ENCODE data around the gene TENM3.

The TENM3 gene

DNA sequence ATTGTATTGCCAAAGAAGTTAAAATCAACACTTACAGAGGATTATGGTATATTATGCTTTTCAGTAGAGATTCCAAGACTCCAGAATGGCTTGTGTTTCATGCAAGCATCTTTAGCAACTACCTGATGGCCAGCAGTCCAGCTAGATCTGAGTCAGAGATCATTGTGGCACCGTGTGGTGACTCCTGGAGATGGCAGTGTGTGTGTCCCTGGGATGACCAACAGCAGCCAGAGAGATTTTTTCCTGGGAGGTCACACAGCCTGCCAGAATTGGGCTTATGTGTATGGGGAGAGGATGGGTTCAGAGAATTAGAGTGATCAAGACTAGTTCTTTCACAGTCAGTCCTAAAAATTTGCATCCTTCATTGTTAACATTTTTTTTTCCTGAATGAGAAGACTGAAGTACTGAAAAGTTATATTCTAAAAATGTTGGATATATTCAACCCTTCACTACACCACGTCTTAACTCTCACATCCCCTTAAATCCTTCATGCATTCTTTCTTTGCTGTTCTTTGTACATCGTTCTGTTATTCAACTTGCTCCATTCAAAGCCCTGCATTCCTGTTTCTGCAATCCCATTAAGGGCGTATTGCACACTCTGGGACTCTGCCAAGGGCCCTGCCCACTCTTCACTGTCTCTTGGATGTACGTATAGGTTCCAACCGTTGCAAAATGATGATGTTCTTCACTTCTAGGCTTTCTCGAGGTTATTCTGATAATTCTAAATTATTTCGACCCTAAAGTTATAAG, 12.4 kb downstream of the TENM3 start:
- DNase-seq: no peak

DNA sequence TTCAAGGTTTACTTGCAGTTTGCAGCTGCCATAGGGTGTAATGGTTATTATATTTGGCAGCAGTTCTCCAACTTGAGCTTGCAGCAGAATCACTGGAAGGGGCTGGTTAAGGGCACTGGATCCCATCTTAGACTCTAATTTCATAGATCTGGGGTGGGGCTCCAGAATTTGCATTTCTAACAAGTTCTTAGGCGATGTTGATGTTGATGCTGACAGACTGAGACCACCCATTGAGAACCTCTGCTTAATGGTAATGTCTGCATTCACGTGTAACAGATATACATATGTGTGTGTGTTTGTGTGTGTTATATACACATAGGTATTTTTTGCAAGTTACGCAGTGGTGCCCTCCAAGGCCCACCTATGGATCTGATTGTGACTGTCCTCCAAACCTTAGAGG, 13.8 kb downstream of the TENM3 start:
- DNase-seq: no peak

DNA sequence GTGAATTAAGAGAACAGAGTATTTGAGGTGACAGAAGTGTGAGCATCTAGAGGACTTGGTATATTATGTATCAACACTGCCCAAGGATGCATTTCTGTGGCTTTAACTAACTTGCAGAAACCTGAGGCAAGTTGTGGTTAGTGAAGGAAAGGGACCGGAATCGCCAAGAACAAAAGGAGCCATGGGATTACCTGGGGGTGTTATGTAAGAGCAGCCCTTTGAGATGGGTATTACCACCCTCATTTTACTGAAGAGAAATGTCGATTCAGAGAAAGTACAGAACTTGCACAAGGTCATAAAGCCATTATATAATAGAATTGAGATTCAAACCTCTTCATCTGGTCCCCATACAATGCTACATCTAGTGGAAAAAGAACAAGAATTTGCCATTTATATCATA, 14.3 kb downstream of the TENM3 start:
- no peak for DNase-seq

DNA sequence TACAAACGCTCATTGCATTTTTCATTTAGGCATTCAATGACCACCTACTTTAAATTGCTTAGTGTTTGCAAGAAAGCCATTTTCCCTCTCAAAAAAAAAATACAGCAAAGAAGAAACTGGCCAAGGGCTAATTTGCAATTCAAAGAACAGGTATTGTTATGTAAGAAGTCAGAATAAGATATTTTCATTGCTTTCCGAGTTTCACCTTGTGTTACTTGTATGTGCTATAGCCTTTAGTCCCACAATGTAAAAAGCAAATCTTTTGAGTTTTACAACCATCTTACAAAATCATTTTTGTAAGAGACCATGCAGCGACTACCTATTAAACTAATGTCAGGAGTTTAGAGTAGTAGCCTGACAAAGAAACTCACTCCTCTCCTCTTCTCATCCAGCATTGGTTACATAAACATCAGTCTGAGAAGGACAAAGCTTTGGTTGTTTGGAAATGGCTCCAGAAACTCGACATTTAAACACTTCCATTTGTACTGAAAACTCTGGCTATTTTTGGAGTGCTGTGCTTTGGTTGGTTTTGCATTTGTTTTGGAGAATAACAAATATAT, 15.3 kb downstream of the TENM3 start:
- no peak for DNase-seq

DNA sequence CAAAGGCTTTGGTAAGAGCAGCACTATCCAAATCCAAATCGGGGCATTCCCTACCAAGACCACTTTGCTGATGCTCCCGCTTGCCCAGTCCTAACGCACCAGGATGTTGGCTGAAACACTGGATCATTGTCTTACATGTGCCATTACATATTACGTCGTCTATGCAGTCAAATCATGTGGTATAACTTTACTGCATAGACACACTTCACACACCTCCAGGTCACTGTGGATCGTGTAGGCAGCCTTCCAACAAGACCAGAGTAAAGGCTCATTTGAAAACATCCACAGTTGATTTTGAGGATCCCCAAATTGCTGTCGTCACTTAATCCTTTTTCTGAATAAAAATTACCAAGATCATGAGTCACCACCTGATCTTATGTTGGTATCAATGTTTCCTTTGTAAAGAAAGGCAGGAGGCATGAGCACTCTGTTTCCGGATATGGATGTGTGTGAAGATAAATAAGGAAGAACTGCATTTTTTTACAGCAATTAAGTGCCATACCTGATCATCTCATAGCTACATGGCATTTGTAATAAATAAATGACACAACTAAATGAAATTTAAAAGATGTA, 18.5 kb downstream of the TENM3 start:
- no peak for DNase-seq

DNA sequence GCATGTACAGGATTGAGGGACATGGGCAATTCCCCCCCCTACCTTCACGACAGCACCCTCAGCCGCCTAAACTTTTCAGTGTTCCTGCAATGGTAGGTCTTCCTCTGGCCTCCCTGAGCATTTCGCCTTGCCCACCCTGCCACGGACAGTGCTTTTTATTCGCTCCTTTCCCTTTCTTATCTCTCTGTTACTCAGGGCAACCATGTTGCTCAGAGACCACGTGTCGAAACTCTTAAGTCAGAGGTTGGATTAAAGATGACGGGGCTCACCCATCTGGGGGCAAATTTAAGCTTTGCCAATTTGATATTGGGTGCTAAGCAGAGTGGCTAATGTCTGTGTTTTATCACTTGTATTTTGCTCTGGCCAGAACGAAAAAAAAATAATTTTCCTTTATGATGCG, 20.4 kb downstream of the TENM3 start:
- no peak for DNase-seq

DNA sequence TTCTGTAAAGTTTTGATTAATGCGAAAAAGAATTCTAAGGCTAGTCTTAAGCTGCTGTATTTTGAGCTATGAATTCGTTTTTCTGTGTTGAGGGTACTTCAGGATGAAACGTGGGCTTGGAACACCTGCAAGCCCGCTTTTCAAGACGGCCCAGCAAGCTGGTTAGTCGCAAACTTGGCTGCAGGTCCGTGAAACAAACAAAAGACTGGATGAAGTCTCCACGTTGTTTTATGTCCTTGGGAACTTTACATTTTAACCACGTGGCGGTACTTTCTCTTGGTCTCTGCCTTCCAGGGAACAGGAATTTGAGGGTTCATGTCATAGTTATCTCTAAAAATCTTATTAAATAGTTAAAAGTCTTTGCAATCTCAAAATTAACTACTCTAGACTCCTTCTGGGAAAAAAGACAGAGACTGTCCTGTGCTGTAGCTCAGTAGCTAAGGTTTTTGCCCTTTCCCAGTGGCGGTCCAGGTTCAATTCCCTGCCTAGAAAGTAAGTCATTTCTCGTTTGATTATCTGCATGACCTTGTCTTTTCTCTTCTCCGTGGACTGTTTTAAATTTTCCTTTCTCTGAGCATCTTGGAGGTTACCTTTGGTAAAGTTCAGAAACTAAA, 21.0 kb downstream of the TENM3 start:
- no peak for DNase-seq

DNA sequence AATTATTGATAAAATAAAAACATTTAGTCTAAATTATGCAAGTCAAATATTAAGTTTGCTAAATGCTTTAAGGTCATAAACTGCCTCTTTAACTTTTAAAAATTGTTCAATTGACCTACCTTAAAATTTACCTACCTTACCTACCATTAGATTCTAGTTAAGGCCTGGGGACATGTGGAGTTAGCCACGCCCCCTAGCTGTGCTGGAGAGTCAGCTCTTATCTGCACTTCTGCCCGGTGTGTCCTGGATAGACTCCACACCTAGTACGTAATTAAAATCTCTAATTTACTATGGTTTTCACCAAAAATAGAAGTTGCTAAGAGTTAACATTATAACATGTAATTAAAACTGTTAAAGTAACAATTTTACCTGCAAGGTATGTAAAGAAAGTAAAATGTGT, 22.7 kb downstream of the TENM3 start:
- DNase-seq: no peak

DNA sequence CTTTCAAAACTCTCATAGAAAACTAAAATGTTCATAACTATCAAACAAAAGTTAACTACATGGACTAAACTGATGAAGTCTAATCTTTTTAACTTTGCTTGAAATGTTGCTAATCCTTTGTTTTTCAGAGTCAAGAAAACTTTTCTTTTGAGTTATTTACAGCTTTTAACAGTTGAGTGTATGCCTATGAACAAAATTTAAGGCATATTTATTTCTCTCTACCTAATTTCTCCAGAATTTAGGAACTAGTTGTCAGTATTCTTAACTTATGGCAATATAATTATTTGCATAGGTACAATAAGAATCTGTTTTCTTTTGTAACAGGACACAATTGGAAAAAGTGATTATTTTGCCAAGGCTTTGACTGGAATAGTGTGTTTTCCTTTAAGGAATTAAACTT, 23.8 kb downstream of the TENM3 start:
- DNase-seq: no peak

DNA sequence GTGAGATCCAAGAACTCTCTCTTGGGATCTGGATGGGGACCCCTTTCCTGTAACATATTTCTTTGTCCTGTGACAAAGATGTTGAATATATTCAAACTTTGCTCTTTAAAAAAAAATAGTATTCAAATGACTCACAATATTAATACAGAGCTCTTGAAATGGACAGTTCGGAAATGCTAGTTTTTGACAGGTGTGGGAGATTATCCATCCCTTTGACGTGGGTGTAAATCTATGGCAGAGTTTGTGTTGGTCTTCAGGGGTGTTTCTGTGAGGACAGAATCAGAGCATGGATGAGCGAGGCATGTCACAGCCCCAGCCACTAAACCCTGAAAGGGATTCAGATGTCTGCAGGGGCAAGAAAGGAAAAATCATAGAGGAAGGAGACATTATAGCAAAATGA, 25.8 kb downstream of the TENM3 start:
- no peak for DNase-seq

DNA sequence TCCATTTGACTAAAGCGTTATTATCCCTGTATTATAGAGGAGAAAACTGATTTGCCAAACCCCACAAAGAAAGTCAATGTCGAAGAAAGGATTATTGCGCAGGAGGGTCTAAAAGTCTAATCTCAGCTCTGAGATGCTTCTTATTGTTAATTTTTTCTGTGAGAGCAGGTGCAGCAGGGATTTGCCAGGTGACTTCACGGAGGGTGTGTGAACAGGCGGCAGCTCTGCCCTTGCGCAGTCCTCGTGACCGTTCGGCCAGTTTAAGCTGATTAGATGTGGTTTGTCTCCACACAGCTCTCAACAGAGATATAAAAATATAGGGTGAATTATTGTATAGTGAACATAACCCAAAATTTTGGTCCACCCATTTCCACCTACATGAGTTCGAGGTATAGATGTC, 28.5 kb downstream of the TENM3 start:
- DNase-seq: no peak

DNA sequence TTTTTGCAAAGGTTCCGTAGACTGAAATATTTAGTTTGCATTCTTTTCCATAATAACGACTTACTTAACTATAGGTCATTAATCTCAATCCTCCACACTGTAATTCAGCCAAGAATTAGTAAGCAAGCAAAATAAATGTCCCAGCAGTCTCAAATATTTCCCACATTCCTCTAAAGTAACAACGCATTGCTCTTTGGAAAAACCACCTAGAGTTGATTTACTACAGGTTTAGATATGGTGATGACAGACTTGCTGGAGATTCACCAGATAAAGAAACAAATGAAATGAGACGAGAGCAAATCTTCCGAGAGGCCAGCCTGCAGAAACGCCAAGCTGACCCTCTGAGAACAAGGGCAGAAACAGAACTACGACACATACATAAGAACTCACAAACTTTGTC, 28.9 kb downstream of the TENM3 start:
- DNase-seq: no peak

DNA sequence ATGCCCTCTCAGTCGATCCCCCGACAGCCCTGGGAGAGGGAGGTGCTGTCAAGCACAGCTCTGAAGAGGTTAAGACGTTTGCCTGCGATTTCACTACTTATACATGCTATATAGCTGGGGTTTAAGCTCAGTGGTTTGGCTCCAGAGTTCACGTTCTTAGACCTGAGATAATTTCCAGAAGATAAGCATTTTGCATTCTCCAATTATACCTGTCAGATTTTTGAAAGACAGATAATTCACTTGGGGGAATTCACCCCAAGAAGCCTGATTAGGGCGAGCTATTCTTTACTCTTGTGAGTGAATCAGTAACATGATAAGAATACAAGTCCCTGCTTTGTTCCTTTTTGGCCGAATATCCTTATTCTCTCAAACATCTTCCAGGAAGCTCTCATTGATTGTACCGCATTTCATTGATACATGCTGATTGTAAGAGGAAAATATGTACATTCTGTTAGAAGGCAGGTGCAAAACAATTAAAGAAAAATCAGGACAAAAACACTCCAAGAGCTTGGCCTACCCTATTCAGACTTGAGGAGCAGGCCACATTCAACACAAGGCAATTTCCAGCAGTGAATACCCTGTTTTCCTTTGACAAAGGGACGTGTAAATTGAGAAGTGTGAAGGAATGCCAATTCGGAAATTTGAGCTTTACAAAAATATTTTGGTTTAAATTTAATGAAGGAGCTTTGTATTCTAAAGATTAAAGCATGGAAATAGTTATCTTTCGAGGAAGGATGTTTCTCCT, 30.2 kb downstream of the TENM3 start:
- no peak for DNase-seq

DNA sequence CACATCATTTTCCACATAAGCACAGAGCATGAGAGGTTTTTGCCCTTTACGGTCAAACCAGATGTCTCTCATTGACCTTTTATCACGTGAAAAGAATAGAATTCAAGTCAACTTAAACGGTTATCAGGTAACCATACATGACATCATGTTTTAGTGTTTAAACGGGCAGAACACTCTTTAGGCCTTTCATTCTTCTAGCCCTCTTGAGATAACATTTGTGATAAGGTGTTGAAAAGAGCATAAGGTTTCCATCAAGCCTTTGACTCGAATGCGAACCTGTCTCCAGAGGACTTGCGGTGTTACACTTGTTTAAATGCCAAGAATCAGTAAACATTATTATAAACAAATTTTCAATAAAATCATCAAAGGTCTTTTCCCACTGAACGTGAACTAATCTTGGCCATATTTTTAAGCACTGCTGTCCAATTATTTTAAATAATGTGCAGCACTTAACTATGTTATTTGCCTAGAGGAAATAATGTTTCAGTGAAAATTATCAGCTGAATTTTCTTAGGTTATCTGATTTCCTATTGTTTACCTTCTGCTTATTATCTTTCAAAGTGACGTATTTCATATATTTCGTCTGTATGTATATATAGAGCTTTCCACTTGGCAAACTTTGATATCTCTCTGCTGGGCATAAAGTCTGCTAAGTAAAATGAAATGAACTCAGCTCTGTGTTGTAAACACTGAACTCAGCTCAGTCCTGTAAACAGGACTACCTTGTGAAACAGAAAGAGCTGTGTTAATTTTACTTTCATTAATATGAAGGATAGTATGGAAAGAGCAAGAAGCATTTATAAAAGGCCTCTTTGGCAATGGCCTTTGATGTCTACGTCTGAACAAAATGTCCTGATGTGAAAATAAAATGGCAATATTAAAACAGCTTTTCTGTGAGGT, 33.3 kb downstream of the TENM3 start:
- no peak for DNase-seq

DNA sequence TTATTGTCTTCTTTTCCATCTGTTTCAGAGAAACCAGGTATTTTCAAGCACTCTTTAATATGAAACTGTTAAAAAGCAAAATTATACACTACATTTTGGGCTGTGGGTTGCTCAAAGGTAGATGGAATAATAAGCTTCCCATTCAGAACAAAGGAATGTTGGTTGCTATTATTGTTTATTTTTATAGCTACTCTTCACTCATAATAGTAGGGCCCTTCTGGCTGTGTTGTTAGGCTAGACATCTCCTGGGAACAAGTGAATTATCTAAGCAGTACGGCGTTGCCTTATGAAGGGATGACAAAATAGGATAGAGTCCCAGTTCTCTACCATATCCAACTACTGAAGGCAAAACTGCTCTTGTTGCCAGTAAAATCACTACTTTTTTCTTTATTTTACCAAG, 34.2 kb downstream of the TENM3 start:
- no peak for DNase-seq

DNA sequence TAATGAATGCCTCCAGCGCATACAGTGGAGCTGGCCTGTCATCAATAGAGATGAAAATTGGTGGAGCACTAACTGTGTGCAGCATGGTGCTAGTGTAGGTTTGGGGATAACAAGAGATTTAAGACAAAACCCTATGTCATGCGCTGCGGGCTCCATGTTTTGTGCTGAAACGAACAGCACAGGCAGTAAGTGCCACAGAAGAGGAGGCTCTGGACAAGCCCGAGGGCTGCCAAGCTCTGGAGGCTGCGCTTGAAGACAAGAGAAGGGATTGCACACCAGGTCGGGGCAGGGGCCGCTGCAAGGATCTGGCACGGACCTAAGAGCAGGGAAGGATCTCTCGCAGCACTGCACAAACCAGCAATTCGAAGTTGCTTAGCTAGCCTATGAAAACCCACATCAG, 35.5 kb downstream of the TENM3 start:
- no peak for DNase-seq

DNA sequence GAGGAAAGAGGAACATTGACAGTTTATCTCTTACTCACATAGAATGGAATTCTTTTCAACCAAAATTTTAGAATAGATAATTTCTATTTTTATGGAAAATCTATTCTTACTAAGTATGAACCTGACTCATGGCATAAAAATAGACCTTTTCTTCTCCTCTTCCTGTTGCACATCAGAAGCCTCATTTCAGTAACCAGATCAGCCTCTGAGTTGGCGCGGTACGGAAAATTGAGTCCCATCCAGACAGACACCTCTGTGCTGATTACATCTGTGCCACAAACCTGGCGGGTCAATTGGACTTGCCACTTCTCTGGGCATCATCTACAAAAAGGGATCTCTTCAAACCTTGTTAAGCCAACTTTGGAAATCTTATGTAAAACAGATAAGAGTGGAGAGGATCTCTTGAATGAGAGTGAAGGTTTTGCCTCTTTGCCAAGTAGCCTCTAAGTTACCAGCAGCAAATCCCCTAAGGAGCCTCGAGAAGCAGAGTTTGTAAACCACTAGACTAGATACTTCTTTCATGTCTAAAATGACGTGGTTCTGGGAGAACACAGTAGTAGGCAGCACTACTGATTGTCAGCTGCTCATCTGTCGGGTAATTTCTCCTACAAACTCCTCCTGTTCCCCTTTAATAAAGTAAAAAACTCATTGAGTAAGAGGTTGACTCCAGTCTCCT, 37.4 kb downstream of the TENM3 start:
- DNase-seq: no peak

DNA sequence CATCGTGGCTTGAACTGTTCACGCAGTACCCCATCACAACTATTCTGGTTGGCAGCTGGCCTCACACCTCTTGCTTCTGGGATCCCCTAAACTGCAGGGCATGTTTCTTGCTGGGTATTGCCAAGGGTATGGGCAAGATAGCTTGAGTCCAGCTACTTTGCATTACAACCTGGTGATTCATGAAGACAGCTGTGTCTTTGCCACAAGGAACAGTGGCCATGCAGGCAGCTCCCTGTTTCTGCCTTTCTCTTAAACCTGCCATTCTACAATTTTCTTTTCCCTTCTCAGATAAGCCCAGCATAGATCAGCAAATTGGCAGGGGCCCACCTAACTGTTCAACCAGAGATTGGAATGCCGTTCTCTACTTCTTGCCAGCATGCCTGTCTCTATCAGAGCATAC, 42.8 kb downstream of the TENM3 start:
- DNase-seq: no peak

DNA sequence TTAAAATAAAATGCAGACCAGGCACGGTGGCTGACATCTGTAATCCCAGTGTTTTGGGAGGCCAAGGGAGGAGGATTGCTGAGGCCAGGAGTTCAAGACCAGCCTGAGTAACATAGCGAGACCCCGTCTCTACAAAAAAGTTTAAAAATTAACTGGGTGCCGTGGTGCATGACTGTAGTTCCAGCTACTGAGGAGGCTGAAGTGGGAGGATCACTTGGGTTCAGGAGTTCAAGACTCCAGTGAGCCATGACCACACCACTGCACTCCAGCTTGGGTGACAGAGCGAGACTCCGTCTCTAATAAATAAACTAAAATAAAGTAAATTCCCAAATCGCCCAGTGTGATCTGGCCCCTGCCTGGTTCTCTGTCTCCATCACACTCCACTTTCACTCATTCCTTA, 43.7 kb downstream of the TENM3 start:
- DNase-seq: no peak

DNA sequence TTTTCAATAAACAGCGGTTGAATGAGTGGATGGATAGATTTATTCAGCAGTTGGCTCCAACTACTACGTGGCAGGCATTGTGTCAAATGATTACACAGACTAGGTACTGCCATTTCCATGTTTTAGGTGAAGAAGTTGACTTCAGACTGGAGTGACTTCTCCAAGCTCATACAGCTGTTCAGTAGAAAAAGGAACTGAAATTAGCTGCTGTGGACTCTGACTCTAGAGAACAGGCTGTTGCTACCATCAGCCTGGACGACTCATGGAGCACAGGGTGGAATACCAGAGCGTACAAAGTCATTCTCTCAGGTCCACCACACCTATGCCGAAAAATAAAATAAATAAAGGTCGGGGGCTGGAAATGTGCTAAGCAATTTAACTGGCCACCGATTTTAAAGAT, 45.3 kb downstream of the TENM3 start:
- DNase-seq: no peak

DNA sequence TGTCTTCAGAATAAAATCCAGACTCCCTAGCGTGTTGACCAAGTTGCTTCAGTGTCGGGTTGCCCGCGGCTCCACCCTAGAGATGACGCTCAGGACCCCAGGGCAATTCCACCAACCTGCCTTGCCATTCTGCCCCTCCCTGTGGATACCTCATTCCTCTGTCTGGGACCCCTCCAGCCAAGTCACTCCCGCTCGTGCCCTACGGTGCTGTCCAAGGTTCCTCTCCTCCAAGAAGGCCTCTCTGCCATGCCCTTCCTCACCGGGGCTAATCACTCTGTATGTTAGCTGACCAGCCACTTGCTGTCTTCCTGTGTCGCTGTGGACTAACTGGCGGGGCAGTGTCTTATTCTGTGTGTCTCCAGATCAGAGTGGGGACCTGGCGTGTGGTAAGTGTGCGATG, 46.6 kb downstream of the TENM3 start:
- DNase-seq: no peak

DNA sequence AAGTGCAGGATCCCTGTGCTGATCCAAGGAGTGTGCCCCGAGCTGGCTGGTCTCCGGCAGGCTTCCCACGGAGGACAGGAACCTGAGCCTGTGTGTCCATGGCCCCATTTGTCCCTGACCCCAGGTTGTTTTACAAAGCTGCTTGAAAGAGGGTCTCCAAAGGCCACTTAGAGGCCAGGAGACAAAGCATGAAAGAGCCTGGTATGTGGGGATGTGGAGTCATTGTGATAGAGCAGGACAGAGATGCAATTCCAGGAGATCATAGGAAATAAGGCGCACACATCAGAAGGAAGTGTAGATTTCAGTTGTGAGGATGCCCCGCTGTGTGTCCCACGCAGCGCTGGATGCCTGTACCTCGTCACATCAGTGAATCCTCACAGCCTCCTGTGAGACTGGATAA, 48.0 kb downstream of the TENM3 start:
- DNase-seq: no peak
